OCI-LY7 (cell line): ENCODE measurements around the gene ATG9A. TPM values are rescaled to one million over a fixed set of nuclear protein-coding genes. Genes with fewer than 3 reads are reported as not detected.

Experiments
- BruUV-seq: library from RNA; stranded (reverse); fragments of 400-500 nt; replicated peaks from 2 replicates; lab custom pipeline; 2021; lab: Mats Ljungman, UMichigan
- CTCF ChIA-PET: fragments of 300-600 bp; sonication (Branson Sonifier 250); formaldehyde crosslinking; loops from one replicate; lab custom pipeline; 2022; ENCODE audit warnings: antibody characterized with exemption; ENCODE audit not compliant: unreplicated experiment; lab: Charles Lee
- POLR2A ChIA-PET: fragments of 300-600 bp; sonication (Branson Sonifier 250); formaldehyde crosslinking; loops from one replicate; lab custom pipeline; 2022; ENCODE audit warnings: antibody characterized with exemption; lab: Charles Lee
- DNase-seq: peaks from one replicate; pipeline ENCODE4 v3.0.0-alpha.2; 2015; ENCODE audit warnings: low spot score
- H2AFZ ChIP-seq: fragments of 200-600 bp; sonication (generic), shearing (Covaris generic); 2 replicates; pipeline ENCODE4 v1.6.1; 2014; ENCODE audit warnings: mild to moderate bottlenecking, antibody characterized with exemption, low read length, moderate library complexity
- H3K27ac ChIP-seq: fragments of 200-600 bp; sonication (generic); 2 replicates; pipeline ENCODE4 v1.5.1; 2014; ENCODE audit warnings: mixed run types, low read depth, mild to moderate bottlenecking, moderate library complexity, low read length, inconsistent platforms; ENCODE audit not compliant: poor library complexity, severe bottlenecking
- H3K36me3 ChIP-seq: fragments of 200-600 bp; sonication (generic); 2 replicates; pipeline ENCODE4 v1.6.1; 2014; ENCODE audit warnings: mild to moderate bottlenecking, antibody characterized with exemption, low read length, moderate library complexity, mixed read lengths; ENCODE audit not compliant: insufficient read depth
- H3K4me1 ChIP-seq: fragments of 200-600 bp; sonication (generic); 2 replicates; pipeline ENCODE4 v1.5.1; 2014; ENCODE audit warnings: mild to moderate bottlenecking, low read length; ENCODE audit not compliant: insufficient read depth, poor library complexity, severe bottlenecking
- H3K4me2 ChIP-seq: fragments of 200-600 bp; sonication (generic); 2 replicates; pipeline ENCODE4 v1.6.1; 2014; ENCODE audit warnings: mild to moderate bottlenecking, low read length
- H3K4me3 ChIP-seq: fragments of 200-600 bp; sonication (generic); 2 replicates; pipeline ENCODE4 v1.5.1; 2014; ENCODE audit warnings: mild to moderate bottlenecking, low read depth, low read length; ENCODE audit not compliant: poor library complexity, severe bottlenecking
- H3K79me2 ChIP-seq: fragments of 200-600 bp; sonication (generic); 2 replicates; pipeline ENCODE4 v1.6.1; 2016; ENCODE audit warnings: low read depth, mild to moderate bottlenecking, low read length, moderate library complexity, mixed read lengths; ENCODE audit not compliant: insufficient read depth
- H3K9me2 ChIP-seq: fragments of 200-600 bp; sonication (generic); 2 replicates; pipeline ENCODE4 v1.6.1; 2016; ENCODE audit warnings: mild to moderate bottlenecking, low read length, mixed read lengths; ENCODE audit not compliant: insufficient read depth
- H3K9me3 ChIP-seq: fragments of 200-600 bp; sonication (generic); 2 replicates; pipeline ENCODE4 v1.6.1; 2014; ENCODE audit warnings: mild to moderate bottlenecking, mixed run types, low read length, mixed read lengths
- H4K20me1 ChIP-seq: fragments of 200-600 bp; sonication (generic); 2 replicates; pipeline ENCODE4 v1.6.1; 2014; ENCODE audit warnings: mild to moderate bottlenecking, antibody characterized with exemption, low read length, moderate library complexity, mixed read lengths; ENCODE audit not compliant: insufficient read depth
- CTCF ChIP-seq: fragments of 200-600 bp; sonication (generic); conservative IDR thresholded peaks from 2 replicates; pipeline ENCODE4 v1.5.1; 2014; ENCODE audit warnings: mild to moderate bottlenecking, antibody characterized with exemption, low read length, moderate library complexity, mixed read lengths
- EZH2phosphoT487 ChIP-seq: fragments of 200-600 bp; sonication (generic); IDR thresholded peaks from 2 replicates; pipeline ENCODE4 v1.6.1; 2018; ENCODE audit warnings: low read depth, borderline replicate concordance, mild to moderate bottlenecking, mixed run types, antibody characterized with exemption, low read length, moderate library complexity, mixed read lengths
- intact Hi-C: fragments of 100-400 bp; cut with micrococcal nuclease; formaldehyde crosslinking; loops from one replicate; pipeline ENCODE4 v1.10.0; 2022; ENCODE audit not compliant: unreplicated experiment
- total RNA-seq, 2 experiments: library from RNA; depleted of rRNA in 1 of 2; stranded (reverse); fragments of >200 nt in 1 of 2; shearing (Covaris generic) in 1 of 2; gene quantifications; 2 replicates each; pipeline ENCODE4 v1.2.3, GENCODE V29; 2014 to 2022

Gene ATG9A
- total RNA-seq, 2 experiments from 2014 or later, result 22.2 to 23.4 TPM

- ChIA-PET CTCF (no interaction called here), POLR2A (no interaction called here)
- peaks cover 8% of the 10 kb centered on the region for H3K4me1 ChIP-seq
- H4K20me1 ChIP-seq, result no peaks in the 10 kb centered on the region
- no peak for TF ChIP-seq EZH2phosphoT487
- TF ChIP-seq CTCF, result no peak
- H3K9me2 ChIP-seq, result no peaks in the 10 kb centered on the region
- H3K9me3 ChIP-seq, result no peaks in the 10 kb centered on the region
- no peak overlapping the region for H3K4me3 ChIP-seq
- H3K36me3 ChIP-seq, result peaks cover 58% of the 10 kb centered on the region
- intact Hi-C loops, result no loop called here
- no peak for DNase-seq
- H3K27ac ChIP-seq, result no peak overlapping the region
- H2AFZ ChIP-seq, result no peak overlapping the region
- no peaks in the 10 kb centered on the region; the same call in 1 of the 2 replicates for H3K79me2 ChIP-seq
- no peak overlapping the region for H3K4me2 ChIP-seq
- no TSS peak for BruUV-seq
These were observed 4.1 kb downstream of the ATG9A start for GRCh38 chr2:219225350-219225749.

- DNase-seq, result no peak
- Histone ChIP-seq H2AFZ (no peak overlapping the region), H3K9me3 (no peaks in the 10 kb centered on the region), H3K79me2 (no peaks in the 10 kb centered on the region; the same call in 1 of the 2 replicates), H3K4me3 (no peak overlapping the region), H4K20me1 (no peaks in the 10 kb centered on the region), H3K9me2 (no peaks in the 10 kb centered on the region), H3K4me2 (no peak overlapping the region), H3K4me1 (peaks cover 8% of the 10 kb centered on the region), H3K36me3 (peaks cover 61% of the 10 kb centered on the region), H3K27ac (no peak overlapping the region)
- CTCF ChIA-PET, result no interaction called here
- TF ChIP-seq EZH2phosphoT487, result no peak
- no peak for TF ChIP-seq CTCF
- BruUV-seq, result no TSS peak
- intact Hi-C loops, result no loop called here
- POLR2A ChIA-PET, result no interaction called here
These were observed 5.4 kb downstream of the ATG9A start for GRCh38 chr2:219223831-219224610.

- Histone ChIP-seq H3K79me2 (no peaks in the 10 kb centered on the region), H3K4me3 (no peak overlapping the region), H3K9me2 (no peaks in the 10 kb centered on the region), H3K4me1 (peaks cover 10% of the 10 kb centered on the region), H3K4me2 (no peak overlapping the region), H3K9me3 (no peaks in the 10 kb centered on the region), H2AFZ (no peak overlapping the region), H4K20me1 (no peaks in the 10 kb centered on the region), H3K27ac (no peak overlapping the region), H3K36me3 (peaks cover 60% of the 10 kb centered on the region)
- no peak for DNase-seq
- no TSS peak for BruUV-seq
- TF ChIP-seq EZH2phosphoT487 (no peak), CTCF (no peak)
- ChIA-PET CTCF (no interaction called here), POLR2A (no interaction called here)
- intact Hi-C loops, result no loop called here
These were observed 7.4 kb downstream of the ATG9A start for GRCh38 chr2:219221957-219222518.
